Panc1 (cell line): ENCODE data around the gene PPP3R1. TPM values are rescaled to one million over a fixed set of nuclear protein-coding genes. Genes with fewer than 3 reads are reported as not detected.

Experiments used
- ATAC-seq: fragments of 200-7000 bp; cut with Tn5 transposase; 2 replicates; pipeline ENCODE4 v1.9.1; 2020; ENCODE audit warnings: mild to moderate bottlenecking, moderate library complexity
- BruUV-seq: library from RNA; stranded (reverse); fragments of 400-500 nt; replicated peaks from 2 replicates; lab custom pipeline; 2021; lab: Mats Ljungman, UMichigan
- CTCF ChIA-PET: fragments of 300-600 bp; sonication (Branson Sonifier 250); formaldehyde crosslinking; loops from one replicate; lab custom pipeline; 2022; ENCODE audit warnings: antibody characterized with exemption; lab: Charles Lee
- POLR2A ChIA-PET: fragments of 300-600 bp; sonication (Branson Sonifier 250); formaldehyde crosslinking; loops from one replicate; lab custom pipeline; 2022; ENCODE audit warnings: antibody characterized with exemption; lab: Charles Lee
- DNase-seq: peaks from one replicate; pipeline ENCODE4 v3.0.0-alpha.2; 2010; ENCODE audit warnings: low read depth, low spot score
- H3K27ac ChIP-seq: 2 replicates; pipeline ENCODE4 v1.5.1; 2011; ENCODE audit warnings: mild to moderate bottlenecking, low read length, inconsistent platforms
- H3K27me3 ChIP-seq: fragments of 200-500 bp; sonication (Bioruptor generic); 2 replicates; pipeline ENCODE4 v1.6.0; 2014; ENCODE audit warnings: low read length, inconsistent platforms; ENCODE audit not compliant: control insufficient read depth, insufficient read depth
- H3K36me3 ChIP-seq: fragments of 200-500 bp; sonication (Bioruptor generic); 2 replicates; pipeline ENCODE4 v1.5.1; 2014; ENCODE audit warnings: inconsistent platforms, mild to moderate bottlenecking, low read length, moderate library complexity; ENCODE audit not compliant: control insufficient read depth, insufficient read depth
- H3K4me1 ChIP-seq: 2 replicates; pipeline ENCODE4 v1.5.1; 2011; ENCODE audit warnings: inconsistent platforms, mild to moderate bottlenecking, low read length, moderate library complexity; ENCODE audit not compliant: control insufficient read depth, insufficient read depth
- H3K4me3 ChIP-seq, 2 experiments: 2 replicates each; pipeline ENCODE4 v1.5.1; 2011 to 2012; ENCODE audit warnings: low read depth in 2 of 2, low read length in 2 of 2, mild to moderate bottlenecking in 2 of 2, inconsistent platforms in 1 of 2, moderate library complexity in 1 of 2
- H3K9me3 ChIP-seq: fragments of 200-500 bp; sonication (Bioruptor generic); 2 replicates; pipeline ENCODE4 v1.5.1; 2014; ENCODE audit warnings: low read depth, mild to moderate bottlenecking, inconsistent platforms, low read length, moderate library complexity; ENCODE audit not compliant: control insufficient read depth, insufficient read depth
- CTCF ChIP-seq: fragments of 450-650 bp; IDR thresholded peaks from 2 replicates; pipeline ENCODE4 v1.5.1; 2017; ENCODE audit warnings: mild to moderate bottlenecking
- POLR2AphosphoS5 ChIP-seq: IDR thresholded peaks from 2 replicates; pipeline ENCODE4 v1.6.1; 2012; ENCODE audit warnings: mild to moderate bottlenecking, low read depth, low read length, moderate library complexity
- REST ChIP-seq, 2 experiments: IDR thresholded peaks; 2 replicates each; pipeline ENCODE4 v1.6.1; 2011 to 2012; ENCODE audit warnings: low read depth in 2 of 2, control low read depth in 1 of 2, low read length in 1 of 2, mild to moderate bottlenecking in 1 of 2, moderate library complexity in 1 of 2; ENCODE audit not compliant: insufficient read depth in 1 of 2
- SIN3A ChIP-seq: IDR thresholded peaks from 2 replicates; pipeline ENCODE4 v1.6.1; 2012; ENCODE audit warnings: low read depth, mild to moderate bottlenecking, low read length, moderate library complexity, borderline replicate concordance; ENCODE audit not compliant: insufficient read depth
- TCF7L2 ChIP-seq: IDR thresholded peaks from 2 replicates; pipeline ENCODE4 v1.6.1; 2011; ENCODE audit warnings: mild to moderate bottlenecking, low read depth, low read length, inconsistent platforms
- in situ Hi-C: cut with HindIII; loops from 2 replicates; pipeline ENCODE4 v1.10.0; 2016; ENCODE audit warnings: low sequenced_read_pairs, low pct_unique_long_range_greater_than_20kb
- intact Hi-C: fragments of 100-400 bp; cut with micrococcal nuclease; formaldehyde crosslinking; loops from one replicate; pipeline ENCODE4 v1.10.0; 2022; ENCODE audit not compliant: unreplicated experiment
- total RNA-seq: library from RNA; stranded (reverse); gene quantifications from one replicate; pipeline ENCODE4 v1.2.1, GENCODE V29; 2021; ENCODE audit not compliant: unreplicated experiment

The PPP3R1 gene
- total RNA-seq, 1 experiment from 2014 or later, result 77.9 TPM

GRCh38 chr2:68223419-68223818 is 28.9 kb downstream of the PPP3R1 start:
- ChIA-PET CTCF (no interaction called here), POLR2A (no interaction called here)
- TF ChIP-seq TCF7L2 (no peak), CTCF (no peak), REST (IDR thresholded peaks at IDR 0.05; ENCODE audit: insufficient read depth in 1 of 2, low read depth in 2 of 2, low read length in 1 of 2) (no peak), SIN3A (no peak), POLR2AphosphoS5 (no peak)
- in situ Hi-C loops, result no loop called here
- Histone ChIP-seq H3K9me3 (no peaks in the 10 kb centered on the region), H3K4me3 (no peak overlapping the region), H3K36me3 (no peaks in the 10 kb centered on the region; the same call in 1 of the 2 replicates), H3K27ac (no peak overlapping the region), H3K27me3 (no peaks in the 10 kb centered on the region), H3K4me1 (peaks cover 22% of the 10 kb centered on the region)
- DNase-seq (no peak), ATAC-seq (no peak)
- intact Hi-C loops, result no loop called here
- no TSS peak for BruUV-seq

- POLR2A ChIA-PET, result no interaction called here
- no TSS peak for BruUV-seq
- ATAC-seq, result no peak
- Histone ChIP-seq H3K27me3 (no peaks in the 10 kb centered on the region), H3K36me3 (no peaks in the 10 kb centered on the region; the same call in 1 of the 2 replicates), H3K9me3 (no peaks in the 10 kb centered on the region), H3K4me1 (peaks cover 27% of the 10 kb centered on the region), H3K4me3 (no peak overlapping the region), H3K27ac (no peak overlapping the region)
- intact Hi-C loops, result no loop called here
- no peak for TF ChIP-seq CTCF
- TF ChIP-seq REST (IDR thresholded peaks at IDR 0.05; ENCODE audit: insufficient read depth in 1 of 2, low read depth in 2 of 2, low read length in 1 of 2), result no peak
- TF ChIP-seq POLR2AphosphoS5, result no peak
- TF ChIP-seq TCF7L2, result no peak
- no peak for TF ChIP-seq SIN3A
- in situ Hi-C loops, result no loop called here
- DNase-seq, result no peak
- CTCF ChIA-PET, result no interaction called here
Observed at GRCh38 chr2:68222287-68222686, 30.0 kb downstream of the PPP3R1 start.
